Stimulated activated CD4-positive, alpha-beta T cell treated with anti-CD3 and anti-CD28 coated beads, Interleukin-1b, Interleukin-23, amount 100 ng/mL, for 1 hour (primary cell): Measurements from ENCODE around the gene MLIP.

Source experiments
- DNase-seq, 2 donors: peaks; one replicate each; pipeline ENCODE4 v3.0.0-alpha.2; 2020; ENCODE audit warnings: low read depth in 2 of 2

MLIP gene

DNA sequence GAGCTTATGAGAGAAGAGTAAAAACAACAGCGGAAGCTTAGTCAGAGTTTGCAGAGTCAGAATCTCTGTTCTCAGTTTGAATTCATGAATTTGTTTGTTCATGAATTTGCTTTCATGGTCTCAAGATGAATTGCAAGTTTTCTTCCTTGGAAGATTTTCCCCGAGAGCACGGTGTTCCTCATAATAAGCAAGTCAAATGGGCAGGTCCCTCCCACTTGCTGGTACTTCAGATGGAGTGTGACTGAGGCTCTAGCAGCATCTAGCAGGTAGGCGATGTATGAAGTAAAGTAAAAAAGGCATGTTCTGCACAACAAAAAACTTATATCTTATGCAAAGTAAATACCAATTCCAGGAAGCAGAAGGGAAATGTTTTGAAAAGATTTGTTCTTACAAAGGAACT is 15.5 kb upstream of the MLIP start:
- DNase-seq: no peak

DNA sequence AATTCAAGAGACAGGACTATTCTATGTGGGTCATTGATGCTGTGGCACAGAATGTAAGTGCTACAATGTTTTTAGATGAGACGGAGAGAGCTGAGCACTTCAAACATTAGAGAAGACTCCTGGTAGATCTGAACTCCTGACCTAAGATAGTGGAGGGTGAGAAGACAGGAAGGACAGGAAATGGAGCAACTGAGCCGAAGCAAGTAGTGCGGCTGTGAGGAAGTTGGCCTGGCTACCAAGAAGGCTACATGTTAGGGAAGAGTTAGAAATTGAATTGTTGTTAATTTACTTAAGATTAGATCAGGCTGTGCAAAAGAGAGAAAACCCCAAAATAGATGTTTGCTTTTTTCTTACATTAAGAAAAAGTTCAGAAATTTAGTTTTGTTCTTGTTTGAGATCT is 14.4 kb upstream of the MLIP start:
- DNase-seq: no peak

DNA sequence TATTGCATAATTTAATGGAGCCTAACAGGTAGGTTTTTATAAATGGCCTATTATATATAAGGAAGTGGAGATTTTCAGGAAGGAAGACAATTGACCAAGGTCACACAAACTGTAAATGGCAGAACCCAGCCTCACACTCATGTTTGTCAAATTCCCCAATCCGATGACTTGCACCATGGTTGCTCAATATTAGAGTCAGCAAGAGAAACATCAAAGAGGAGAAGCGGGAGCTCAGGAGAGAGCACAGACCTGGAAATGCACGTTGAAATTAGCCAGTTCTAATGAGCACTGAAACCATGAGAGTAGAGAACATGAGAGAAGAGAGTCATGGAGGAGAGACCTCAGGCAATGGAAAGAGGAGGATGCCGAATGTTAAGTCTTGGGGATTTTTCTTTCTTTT is 13.5 kb upstream of the MLIP start:
- DNase-seq: no peak

DNA sequence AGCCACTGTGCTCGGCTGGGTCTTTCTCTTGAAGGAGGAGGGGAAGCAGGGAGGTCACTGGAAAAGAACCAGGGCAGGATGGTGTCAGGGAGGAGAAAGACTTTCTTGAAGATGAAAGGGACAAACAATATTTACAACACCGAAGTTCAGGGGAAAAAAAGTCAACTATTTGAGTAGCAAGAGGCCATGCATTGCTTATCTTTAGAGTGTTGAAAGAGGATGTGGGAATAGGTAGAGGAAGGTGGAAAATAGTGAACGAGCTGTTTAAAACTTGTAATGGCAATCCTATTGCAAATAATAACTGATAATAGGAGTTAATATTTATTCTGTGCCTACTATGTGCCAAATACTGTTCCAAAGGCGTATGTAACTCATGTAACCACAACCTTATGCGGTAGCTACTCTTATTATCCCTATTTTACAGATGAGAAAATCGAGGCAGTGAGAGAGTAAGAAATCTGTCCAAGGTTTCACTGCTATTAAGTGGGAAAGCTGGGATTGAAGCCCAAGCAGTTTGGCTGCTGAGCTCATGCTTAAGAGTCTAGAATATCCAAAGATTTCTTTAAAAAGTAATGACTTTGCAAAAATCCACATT is 12.7 kb upstream of the MLIP start:
- no peak for DNase-seq

DNA sequence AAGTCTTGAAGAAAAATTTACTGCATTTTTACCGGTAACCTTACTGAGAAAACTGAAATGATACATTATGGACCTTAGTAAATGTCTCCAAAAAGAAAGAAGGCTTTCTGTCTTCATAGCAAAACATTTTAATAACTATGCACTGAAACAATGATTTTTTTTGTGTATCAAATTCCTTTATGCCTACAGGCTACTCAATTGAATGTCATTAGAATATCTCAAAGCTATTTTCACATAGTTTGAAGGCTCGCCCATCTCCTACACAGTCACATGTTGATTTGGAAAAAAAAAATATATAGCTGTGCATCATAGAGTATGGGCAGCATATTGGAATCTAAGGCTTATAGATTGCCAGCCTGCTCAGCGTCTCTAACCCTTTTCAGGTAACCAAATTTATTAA is 12.0 kb upstream of the MLIP start:
- DNase-seq: no peak

DNA sequence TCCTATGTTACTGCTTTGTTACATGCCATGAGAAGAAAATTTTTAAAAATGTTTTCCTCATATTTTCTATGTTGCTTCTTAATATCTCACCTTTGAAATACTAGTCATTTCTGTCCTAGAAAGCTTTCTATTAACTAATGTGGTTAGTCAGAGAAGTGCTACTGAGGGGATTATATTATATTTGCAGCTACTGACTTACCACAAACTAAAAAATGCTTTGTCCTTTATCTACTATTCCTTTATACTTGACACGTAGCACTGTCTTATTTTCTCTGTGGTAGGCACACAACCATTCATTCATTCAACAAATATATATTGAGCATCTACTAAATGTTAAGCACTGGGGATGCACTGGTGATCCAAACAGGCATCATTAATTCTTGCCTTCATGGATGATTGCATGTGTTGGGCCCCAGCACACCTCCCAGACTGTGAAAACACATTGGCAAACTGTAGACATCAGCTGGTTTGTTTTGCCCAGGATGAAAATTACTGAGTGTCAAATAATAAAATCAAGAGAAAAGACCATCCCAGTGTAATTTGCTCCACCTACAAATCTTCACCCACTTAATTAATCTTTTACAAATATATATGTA is 10.7 kb upstream of the MLIP start:
- DNase-seq: no peak

DNA sequence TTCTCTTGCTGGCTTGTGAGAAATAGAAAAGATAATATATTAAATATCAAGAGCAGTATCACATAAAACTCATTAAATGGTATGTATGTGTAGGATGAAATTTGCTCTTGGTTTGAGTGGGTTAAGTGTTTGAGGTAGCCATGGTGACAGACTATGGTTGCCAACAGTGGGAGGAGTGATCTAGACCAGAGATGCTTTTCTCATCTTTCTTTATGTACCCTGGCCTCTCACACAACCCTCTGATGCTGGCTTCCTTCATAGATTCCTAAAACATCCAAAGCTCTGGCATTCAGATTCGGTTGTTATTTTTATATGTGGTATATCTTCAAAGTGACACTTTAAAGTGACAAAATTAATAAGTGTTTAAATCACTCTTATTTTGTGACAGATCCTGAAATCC is 9.0 kb upstream of the MLIP start:
- no peak for DNase-seq

DNA sequence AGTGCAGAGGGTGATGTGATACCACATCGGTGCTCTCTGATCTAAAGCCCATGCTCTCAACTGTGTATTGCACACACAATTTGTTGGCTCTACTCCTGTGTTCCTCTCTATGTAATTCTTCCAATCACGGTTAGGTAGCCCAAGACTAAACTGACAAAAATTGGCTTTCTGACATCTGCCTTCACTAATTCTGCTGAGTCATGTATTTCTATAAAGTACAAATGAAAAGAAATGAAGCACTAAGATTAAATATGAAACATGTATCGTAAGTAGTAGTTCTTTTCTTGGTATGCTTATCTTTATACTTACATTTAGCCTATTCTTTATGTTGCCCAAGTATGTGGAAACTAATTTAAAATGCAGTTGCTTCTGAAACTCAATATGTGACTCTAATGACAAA is 7.7 kb upstream of the MLIP start:
- no peak for DNase-seq

DNA sequence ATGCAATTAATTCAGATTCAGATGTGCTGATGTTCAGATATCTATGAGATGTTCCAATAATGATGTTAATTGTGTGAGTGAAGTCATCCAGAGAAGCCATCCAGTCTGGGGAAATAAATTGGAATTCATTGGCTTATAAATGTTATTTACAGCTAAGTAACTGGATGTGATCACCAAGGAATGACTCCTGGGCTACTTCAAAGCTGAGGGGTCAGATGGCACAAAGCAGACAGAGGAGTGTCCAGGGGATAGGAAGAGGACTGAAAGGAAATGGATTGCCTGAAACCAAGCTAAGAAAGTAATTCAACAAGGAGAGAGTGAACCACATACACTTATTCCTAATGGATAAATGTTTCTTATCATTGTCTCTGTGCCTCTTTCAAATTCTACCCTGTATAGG is 4.5 kb upstream of the MLIP start:
- no peak for DNase-seq

DNA sequence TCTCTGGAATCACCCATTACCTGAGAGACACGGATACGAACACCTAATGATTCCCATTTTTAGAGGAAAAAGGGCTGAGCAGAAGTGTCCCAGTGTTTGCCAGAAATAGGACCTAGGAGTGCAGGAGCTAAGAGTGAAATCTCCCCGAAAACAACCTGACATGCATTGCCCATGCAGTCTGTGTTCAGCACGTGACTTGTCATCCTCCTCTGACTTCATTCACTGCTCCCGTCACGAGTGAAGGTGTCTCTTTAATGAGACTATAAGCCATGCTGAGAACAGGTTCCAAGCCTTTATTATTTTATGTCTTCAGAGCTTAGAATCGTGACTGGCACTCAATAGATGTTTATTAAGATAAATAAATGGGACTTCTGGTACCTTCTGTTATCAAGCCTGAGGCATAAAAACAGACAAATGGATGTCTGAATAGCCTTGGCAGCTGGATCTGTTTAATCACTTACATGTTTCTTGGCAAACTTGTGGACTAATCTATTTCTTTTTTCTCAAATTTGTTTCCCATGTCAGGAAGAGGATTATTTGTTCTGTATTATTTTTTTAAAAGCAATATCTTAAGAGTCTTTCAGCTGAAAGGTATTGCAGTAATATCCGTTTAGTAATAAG is 3.7 kb upstream of the MLIP start:
- no peak for DNase-seq

DNA sequence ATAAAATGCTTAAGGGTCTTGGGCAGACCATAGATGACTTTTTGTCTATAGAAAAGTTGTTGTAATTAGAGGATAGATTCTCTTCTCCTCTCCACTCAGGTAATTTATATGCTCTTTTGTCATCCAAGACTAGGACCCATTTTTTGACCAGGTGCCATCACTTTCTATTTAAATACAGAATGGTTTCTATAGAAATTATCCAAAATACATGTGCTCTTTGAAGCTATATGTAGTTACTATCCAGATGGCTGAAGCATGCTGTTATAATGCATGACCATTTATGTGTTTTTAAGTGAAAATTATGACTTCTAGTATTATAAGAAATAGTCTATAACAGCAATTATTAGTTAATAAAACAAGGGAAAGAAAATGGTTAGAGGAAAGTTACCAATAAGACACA is 3.0 kb upstream of the MLIP start:
- no peak for DNase-seq

DNA sequence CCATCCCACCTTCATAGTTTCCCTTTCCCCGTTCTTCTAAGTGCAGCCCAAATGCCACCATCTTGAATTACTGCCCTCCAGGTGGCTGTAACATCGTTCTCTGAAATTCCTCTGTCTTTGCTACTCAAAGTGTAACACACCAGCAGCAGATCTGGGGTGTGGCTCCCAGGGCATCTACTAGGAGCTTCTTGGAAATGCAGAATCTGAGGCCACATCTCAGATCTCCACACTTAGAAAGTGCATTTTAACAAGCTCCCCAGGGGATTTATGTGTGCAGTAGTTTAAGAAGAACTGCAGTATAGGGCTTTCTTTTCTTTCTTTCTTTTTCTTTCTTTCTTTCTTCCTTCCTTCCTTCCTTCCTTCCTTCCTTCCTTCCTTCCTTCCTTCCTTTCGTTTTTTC is 1.7 kb upstream of the MLIP start:
- no peak for DNase-seq

DNA sequence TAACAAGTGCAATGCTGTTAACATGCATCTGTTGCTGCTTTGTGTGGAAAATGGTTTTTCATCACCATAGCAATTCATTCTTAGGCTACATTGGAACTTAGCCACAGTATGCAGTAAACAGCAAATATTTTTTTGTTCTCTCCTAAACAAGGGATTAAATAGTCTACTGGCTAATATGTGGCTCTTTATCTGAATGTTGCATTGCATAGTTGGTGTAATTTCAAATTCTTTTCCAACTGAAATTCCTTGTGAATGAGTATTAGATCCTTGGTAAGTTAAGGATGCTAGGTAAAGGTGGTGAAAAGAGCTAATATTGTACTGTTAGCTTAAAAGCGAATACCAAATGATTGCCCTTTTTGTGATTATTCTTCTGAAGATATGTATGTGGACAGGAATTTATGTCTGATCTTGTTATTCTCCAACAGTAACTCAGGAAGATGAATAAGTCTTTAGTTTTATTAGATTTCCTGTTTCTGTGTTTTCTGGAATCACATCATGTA is 958 bp downstream of the MLIP start:
- DNase-seq: no peak

DNA sequence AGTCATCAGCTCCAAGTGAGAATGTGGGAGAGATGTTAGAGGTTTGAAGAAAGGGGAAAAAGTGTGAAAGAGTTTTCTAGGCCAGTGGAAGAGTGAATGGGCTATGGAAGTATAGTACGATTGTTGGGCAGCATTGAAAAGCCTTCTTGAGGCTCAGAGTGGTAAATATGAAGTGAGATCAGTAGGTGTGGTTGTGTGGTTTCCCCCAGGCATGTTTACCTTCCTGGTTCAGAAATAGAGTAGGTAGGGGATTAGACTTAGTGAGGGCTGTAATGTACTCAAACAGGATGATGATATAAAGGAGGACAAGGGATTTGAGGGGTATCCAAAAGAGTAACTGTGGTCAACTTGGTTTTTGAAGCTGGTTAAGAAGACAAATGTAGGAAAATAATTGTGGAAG is 3.7 kb downstream of the MLIP start:
- no peak for DNase-seq

DNA sequence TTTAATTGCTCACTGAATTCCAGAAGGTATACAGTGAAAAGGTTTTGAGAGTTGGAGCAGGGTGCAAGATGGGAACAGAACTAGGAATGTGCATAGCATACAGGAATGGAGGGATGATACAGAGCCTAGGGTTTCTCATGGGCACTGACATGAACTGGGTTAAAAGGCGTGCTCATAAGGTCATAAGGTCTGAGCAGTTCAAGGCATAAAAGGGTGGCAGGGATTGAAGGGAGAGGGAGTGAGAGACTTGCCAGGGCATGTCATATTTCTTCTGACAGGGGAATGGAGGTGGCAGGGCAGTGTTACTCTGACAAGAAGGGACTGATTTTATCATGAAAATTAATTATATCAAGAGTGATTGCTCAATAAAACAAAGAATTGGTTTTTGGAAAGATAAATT is 4.7 kb downstream of the MLIP start:
- DNase-seq: no peak

DNA sequence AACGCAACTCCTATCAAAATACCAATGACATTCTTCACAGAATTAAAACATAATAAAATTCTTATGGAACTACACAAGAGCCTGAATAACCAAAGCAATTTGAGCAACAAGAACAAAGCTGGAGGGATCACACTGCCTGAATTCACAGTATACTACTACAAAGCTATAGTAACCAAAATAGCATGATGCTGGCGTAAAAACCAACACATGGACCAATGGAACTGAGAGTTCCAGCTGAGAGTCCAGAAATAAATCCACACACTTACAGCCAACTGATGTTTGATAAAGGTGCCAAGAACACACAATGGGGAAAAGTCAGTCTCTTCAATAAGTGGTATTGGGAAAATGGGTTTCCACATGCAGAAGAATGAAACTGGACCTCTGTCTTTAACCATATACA is 6.9 kb downstream of the MLIP start:
- DNase-seq: no peak

DNA sequence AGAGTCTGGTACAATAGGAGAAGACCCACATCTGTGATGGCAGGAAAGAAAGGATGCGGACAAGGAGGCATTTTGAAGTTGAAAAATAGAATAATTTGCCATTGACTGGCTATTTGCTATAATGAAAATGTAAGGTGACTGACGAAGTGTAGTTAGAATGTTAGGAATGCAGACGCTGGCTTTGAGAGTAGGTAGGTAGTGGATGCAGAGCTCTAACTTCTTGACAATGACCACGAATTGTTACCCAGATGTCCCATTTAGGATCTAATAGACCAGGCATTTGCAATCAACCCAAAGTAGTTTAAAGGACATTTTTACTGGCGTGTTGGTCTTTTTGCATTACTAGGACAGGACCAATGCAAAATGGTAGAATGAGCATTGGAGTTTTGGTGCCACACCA is 14.2 kb downstream of the MLIP start:
- DNase-seq: no peak

DNA sequence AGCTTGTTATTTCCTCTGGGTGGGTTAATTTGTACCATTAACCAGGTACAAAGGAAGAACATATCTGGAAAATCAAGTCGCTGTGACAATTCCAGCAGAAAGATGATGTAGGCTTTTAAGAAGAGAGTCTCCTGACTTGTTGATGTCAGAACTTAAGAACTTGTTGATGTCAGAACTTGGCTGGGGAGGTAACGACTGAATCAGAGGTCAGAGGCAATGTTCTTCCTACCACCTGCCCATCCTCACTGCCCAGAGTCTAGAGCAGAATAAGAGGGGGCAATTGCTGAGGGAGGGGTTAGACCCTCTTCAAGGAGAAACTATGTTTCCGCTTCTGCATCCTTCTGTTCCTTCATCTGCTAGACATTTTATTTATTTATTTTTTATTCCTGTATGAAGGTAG is 18.9 kb downstream of the MLIP start:
- no peak for DNase-seq

DNA sequence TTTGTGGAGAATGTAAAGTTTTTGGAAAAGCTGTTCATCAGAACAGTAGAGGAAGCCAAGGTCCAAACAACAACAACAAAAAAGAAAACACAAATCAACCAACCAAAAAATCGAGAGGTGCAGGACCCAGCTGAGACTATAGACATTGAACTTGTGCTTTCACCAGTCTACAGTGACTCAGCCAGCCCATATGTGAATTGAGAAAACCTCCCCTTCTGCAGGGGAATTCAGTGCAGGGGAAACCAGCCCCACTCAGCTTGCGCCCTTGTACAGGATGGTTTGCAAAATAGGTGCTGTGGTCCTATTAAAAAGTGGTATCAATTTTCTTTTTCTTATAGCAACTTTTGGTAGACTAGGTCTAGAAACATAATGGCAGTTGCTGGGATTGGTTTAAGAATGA is 21.3 kb downstream of the MLIP start:
- no peak for DNase-seq

DNA sequence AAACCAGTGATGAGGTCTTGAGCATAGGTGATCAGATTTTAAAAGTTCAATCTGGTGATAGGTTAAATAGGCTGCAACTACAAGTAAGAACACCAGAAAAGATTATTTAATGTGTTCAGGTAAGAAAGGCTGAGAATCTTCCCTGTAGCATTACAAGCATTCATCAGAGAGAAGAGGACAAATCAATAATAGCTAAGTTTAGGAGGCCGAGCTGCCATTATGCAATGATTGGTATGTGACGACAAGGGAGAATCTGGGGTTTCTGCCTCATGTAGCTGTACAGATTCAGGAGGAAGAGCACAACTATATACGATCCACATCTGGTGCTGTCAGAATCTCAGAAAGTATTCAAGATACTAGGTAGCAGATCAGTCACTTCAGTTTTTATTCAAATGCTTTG is 21.9 kb downstream of the MLIP start:
- DNase-seq: no peak

DNA sequence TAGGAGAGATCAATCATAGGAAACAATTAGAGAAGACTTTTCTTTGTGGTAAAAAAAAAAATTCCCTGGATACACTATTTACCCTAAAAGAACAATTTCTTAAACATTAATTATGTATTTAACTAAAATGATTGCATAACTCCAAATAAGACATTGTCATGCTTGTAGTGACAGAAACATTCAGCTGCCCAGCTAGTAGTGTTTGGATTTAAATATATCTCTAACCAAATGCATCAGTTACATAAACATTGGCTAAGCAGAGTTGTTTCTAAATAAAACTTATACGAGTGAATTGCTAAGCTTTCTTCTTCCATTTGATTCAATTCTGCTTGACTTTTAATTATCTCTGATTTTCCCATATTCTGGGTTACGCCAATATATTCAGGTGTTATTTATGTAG is 23.7 kb downstream of the MLIP start:
- no peak for DNase-seq

DNA sequence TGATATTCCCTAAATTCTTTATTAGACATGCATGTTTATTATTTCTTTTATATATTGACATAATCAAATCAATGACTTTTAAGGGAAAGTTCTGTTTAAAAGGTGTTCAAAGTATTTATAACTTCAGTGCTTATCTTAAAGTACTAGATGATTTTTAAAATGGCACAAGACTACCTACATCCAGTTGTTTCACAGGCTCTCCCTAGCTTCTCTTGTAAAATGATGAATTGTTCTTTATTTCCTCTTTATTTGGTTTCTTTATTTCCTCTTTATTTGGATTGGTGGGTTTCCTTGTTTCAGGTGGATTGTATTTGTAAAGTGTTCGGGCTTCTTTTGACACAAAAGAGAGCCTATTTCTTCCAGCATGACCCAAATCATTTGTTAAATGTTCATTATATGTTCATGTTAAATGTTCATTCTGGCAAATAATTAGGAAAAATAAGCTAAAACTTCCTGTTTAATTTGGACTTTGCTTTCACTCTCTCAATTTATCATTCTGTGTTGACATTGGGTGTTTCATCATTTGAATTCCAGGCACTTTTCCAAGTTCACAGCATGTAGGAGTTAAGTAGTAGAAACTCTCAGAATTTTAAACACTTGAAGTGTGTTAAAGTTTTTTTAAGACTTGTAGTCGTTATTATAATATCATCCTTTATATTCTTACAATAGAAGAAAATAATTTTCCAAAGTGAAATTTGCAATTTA is 24.6 kb downstream of the MLIP start:
- DNase-seq: no peak

DNA sequence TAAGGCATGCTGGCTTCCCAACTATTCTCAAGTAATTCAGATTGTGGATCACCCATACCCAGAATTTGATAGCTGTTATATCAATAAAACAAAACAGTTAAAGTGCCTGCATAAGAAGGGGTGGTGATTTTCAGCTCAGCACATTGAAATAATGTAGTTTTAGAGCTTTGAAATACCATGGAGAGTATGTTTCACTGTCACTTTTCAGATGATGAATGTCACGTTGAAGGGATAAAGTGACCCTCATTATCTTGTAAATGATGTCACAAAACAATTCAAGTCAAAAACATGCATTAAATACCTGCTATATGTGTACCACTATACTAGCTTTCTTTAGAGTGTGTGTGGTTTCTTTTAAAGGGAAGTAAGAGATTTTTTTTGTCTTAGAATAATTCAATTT is 27.6 kb downstream of the MLIP start:
- DNase-seq: no peak
